Upper lobe of left lung (tissue), 4 donors: ENCODE measurements around the gene RABGAP1.

Experiments used
- CTCF ChIP-seq, 6 experiments: fragments of 450-650 bp in 4 of 6; fragments of 200-600 bp in 2 of 6; sonication (generic) in 2 of 6; IDR thresholded peaks; one replicate each; pipeline ENCODE4 v1.5.1; 2016 to 2019; ENCODE audit warnings: antibody characterized with exemption in 6 of 6
- POLR2A ChIP-seq, 4 donors: fragments of 450-650 bp; IDR thresholded peaks; one replicate each; pipeline ENCODE4 v1.5.1; 2016 to 2017; ENCODE audit warnings: antibody characterized with exemption in 4 of 4, mild to moderate bottlenecking in 2 of 4

- TF ChIP-seq POLR2A (IDR thresholded peaks at IDR 0.05): no peak
- TF ChIP-seq CTCF (IDR thresholded peaks at IDR 0.05): no peak
These were observed 86.7 kb downstream of the RABGAP1 start for GRCh38 chr9:123027517-123027916.
